ENCODE data around the gene KDM4C. TPM values are rescaled to one million over a fixed set of nuclear protein-coding genes. Genes with fewer than 3 reads are reported as not detected.

The KDM4C gene
- total RNA-seq, 6 donors from 2014 or later: 31.6 to 96.4 (median 41.2) TPM

- H3K27ac ChIP-seq: no peak overlapping the region
- ATAC-seq (ENCODE audit: low FRiP score in 2 of 2) (no peak), DNase-seq (no peak)
- H3K27me3 ChIP-seq: no peaks in the 10 kb centered on the region
- no peak overlapping the region for H3K4me3 ChIP-seq
- TF ChIP-seq EP300 (IDR thresholded peaks at IDR 0.05): no peak
- H3K9me3 ChIP-seq: no peaks in the 10 kb centered on the region
- WGBS, 2 donors: 65 to 88% methylated on average over 4 of the region's 4 CpGs
- H3K4me1 ChIP-seq: no peaks in the 10 kb centered on the region
- H3K36me3 ChIP-seq: peaks cover 0 to 15% (median 0%) of the 10 kb centered on the region in 4 donors
Measured at GRCh38 chr9:6811436-6811835, 53.7 kb downstream of the KDM4C start.

- Histone ChIP-seq H3K9me3 (no peaks in the 10 kb centered on the region), H3K27me3 (no peaks in the 10 kb centered on the region), H3K4me3 (no peak overlapping the region), H3K27ac (no peak overlapping the region), H3K4me1 (no peaks in the 10 kb centered on the region), H3K36me3 (peaks cover 0 to 14% (median 0%) of the 10 kb centered on the region in 4 donors)
- no peak for TF ChIP-seq POLR2A (IDR thresholded peaks at IDR 0.05)
- no peak for TF ChIP-seq EP300 (IDR thresholded peaks at IDR 0.05)
- TF ChIP-seq CTCF (IDR thresholded peaks at IDR 0.05): no peak
- TF ChIP-seq POLR2AphosphoS5 (IDR thresholded peaks at IDR 0.05): no peak
- DNase-seq: no peak
- ATAC-seq (ENCODE audit: low FRiP score in 2 of 2): no peak
- 77 to 86% methylated on average over 3 of the region's 3 CpGs for WGBS, 2 donors
Measured at GRCh38 chr9:6816581-6816980, 58.8 kb downstream of the KDM4C start.

- no peak overlapping the region for H3K4me3 ChIP-seq
- no peaks in the 10 kb centered on the region for H3K4me1 ChIP-seq
- TF ChIP-seq POLR2A (IDR thresholded peaks at IDR 0.05): no peak
- TF ChIP-seq CTCF (IDR thresholded peaks at IDR 0.05): no peak
- TF ChIP-seq POLR2AphosphoS5 (IDR thresholded peaks at IDR 0.05): no peak
- TF ChIP-seq EP300 (IDR thresholded peaks at IDR 0.05): no peak
- peaks cover 0 to 15% (median 2%) of the 10 kb centered on the region in 4 donors for H3K36me3 ChIP-seq
- H3K27ac ChIP-seq: no peak overlapping the region
- DNase-seq (no peak), ATAC-seq (ENCODE audit: low FRiP score in 2 of 2) (no peak)
- 83 to 87% methylated on average over 4 of the region's 4 CpGs for WGBS, 2 donors
- H3K27me3 ChIP-seq: no peaks in the 10 kb centered on the region
- no peaks in the 10 kb centered on the region for H3K9me3 ChIP-seq
Measured at GRCh38 chr9:6818292-6818922, 60.6 kb downstream of the KDM4C start.

- Histone ChIP-seq H3K27ac (no peak overlapping the region), H3K4me3 (no peak overlapping the region), H3K9me3 (no peaks in the 10 kb centered on the region), H3K4me1 (no peaks in the 10 kb centered on the region), H3K36me3 (peaks cover 0 to 19% (median 4%) of the 10 kb centered on the region in 4 donors), H3K27me3 (no peaks in the 10 kb centered on the region)
- no peak for ATAC-seq (ENCODE audit: low FRiP score in 2 of 2)
- TF ChIP-seq POLR2AphosphoS5 (IDR thresholded peaks at IDR 0.05) (no peak), CTCF (IDR thresholded peaks at IDR 0.05) (no peak), EP300 (IDR thresholded peaks at IDR 0.05) (no peak), POLR2A (IDR thresholded peaks at IDR 0.05) (no peak)
- 92 to 95% methylated on average over 2 of the region's 2 CpGs for WGBS, 2 donors
- DNase-seq: no peak
Measured at GRCh38 chr9:6819112-6819511, 61.3 kb downstream of the KDM4C start.

GRCh38 chr9:6819529-6819928 lies 61.8 kb downstream of the KDM4C start:
- DNase-seq (no peak), ATAC-seq (ENCODE audit: low FRiP score in 2 of 2) (no peak)
- Histone ChIP-seq H3K27ac (no peak overlapping the region), H3K4me1 (no peaks in the 10 kb centered on the region), H3K9me3 (no peaks in the 10 kb centered on the region), H3K36me3 (peaks cover 0 to 19% (median 4%) of the 10 kb centered on the region in 4 donors), H3K4me3 (no peak overlapping the region), H3K27me3 (no peaks in the 10 kb centered on the region)
- 88 to 89% methylated on average over 3 of the region's 3 CpGs for WGBS, 2 donors
- TF ChIP-seq EP300 (IDR thresholded peaks at IDR 0.05): no peak
- TF ChIP-seq POLR2A (IDR thresholded peaks at IDR 0.05): no peak
- no peak for TF ChIP-seq CTCF (IDR thresholded peaks at IDR 0.05)
- TF ChIP-seq POLR2AphosphoS5 (IDR thresholded peaks at IDR 0.05): no peak
